EL (cell line): ENCODE data around the gene SNF8.

Source experiments
- DNase-seq: peaks from one replicate; pipeline ENCODE4 v3.0.0-alpha.2; 2016

Gene SNF8

DNA sequence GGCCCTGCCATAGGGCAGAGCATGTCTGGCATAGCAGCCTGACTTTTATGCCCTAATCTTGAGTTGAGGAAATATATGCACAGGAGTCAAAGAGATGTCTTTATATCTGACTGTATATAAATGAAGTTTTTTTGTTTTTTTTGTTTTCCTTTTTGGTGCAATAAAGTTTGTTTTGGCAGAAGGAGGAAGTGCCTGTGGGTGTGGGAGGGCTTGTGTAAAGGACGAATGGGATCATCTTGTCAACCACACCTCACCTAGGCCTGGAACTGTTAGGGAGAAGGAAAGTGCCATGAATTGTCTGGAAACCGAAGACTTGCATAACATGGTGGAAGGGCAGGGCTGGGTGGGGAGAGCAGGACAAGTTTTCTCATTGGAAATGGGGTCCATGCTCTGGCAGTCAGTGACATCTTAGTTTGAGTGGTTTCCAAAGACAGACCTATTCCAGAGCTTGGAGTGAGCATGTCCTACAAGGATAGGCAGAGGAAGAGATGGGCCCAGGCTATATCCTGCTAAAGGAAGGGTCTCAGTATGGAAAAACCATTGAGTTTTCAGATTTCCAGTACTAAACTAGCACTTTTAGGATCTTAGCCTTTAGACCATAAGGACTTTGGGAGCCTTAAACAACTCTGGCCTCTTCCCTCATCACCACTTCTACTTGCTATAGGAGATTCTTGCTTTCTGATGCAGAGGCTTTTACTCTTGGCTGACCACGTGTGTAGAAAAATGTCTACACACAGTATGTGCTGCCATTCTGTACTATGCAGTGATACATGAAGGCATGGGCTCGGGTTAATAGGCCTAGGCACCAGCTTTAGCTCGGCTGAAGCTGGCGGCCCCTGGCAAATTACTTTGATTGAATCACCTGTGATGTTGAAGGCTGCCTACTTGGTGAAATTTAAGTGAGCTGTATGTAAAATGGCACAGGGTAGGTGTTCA is 15.5 kb downstream of the SNF8 start:
- no peak for DNase-seq

- DNase-seq, result no peak
These were observed 16.5 kb downstream of the SNF8 start for GRCh38 chr17:48927978-48928745.

DNA sequence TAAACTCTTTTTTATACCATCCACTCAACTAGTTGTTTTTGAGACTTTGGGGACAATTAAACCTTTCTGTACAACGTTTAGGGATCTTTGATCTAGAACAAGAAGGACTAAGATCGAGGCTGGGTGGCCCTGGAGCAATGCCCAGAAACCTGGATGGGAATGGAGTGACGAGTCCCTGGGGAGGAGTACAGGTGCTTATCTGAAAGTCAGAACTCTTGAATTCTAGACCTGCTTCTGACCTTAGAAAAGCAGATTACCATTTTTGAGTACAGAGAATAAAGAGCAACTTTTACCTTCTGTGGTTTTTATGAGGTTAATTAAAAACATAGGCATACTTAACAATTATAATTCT is 18.7 kb downstream of the SNF8 start:
- no peak for DNase-seq

GRCh38 chr17:48925251-48925990 is 19.2 kb downstream of the SNF8 start:
- no peak for DNase-seq

DNA sequence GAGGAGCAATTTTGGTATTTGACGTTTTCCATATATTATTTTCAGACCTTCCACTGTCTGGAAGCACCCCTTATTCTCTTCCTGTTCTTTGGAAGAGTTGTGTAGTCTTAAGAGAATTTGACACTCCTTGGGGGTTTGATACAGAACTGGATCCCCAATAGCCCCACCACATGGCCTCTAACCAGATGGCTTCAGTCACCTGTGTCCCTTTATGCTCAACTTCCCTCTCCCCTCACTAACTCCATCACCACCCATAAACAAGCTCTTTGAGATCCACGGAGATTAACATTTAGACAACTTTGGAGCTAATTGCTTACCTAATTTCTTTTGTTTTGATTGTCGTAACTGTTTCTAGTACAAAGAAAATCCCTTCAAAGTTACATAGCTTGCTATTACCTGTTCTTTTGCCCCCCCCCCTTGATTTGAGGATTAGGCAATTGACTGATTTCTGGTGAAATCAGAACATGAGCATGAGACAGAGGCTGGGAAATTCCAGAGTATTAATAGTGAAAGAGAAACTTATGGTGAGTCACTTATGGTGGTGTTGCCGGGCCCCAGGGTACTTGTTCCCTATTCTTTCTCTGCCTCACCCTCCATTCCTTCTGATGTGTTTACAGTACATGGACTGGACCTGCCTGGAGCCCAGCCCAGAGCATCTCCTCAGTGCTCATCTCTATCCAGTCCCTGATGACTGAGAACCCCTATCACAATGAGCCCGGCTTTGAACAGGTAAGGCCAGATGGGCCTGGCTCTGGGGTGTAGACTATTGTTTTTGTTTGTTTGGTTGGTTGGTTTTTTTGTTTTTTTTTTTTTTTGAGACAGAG is 29.0 kb downstream of the SNF8 start:
- peak; percentile 92 for DNase-seq

DNA sequence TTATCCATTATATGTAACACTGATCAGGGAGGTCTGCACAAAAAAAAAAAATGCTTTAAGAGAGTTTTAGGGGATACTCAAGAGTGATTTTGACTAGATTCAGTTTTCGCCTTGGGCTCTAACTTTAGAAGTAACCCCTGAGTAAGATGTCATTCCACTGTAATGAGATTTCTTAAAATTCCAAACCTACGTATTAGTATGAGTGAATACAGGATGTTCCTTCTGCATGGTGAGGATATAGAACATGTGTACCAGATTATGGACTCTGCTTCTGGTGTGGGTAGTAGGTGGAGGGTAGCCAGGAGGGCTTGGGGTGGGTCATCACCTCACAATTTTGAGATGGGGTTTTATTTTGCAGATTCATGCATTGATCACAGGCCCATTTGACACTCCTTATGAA is 32.2 kb downstream of the SNF8 start:
- DNase-seq, result no peak

DNA sequence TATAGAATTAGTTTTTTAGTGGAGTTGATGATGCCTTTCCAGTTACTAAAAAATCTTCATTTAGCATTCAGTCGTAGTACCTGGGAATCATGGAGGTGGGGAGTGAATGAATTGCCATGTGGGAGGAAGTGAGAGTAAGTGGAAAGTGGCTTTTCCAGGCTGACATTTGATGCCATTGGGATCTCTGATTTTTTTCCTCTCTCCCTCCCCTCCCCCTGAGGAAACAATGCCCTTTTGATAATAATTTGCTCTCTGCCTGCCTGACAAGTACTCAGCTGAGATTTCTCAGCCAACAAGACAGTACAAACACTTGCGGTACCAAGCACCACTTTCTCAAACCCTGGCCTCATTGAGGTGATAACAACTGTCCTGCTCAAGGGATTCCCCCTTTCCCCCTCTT is 34.3 kb downstream of the SNF8 start:
- no peak for DNase-seq

DNA sequence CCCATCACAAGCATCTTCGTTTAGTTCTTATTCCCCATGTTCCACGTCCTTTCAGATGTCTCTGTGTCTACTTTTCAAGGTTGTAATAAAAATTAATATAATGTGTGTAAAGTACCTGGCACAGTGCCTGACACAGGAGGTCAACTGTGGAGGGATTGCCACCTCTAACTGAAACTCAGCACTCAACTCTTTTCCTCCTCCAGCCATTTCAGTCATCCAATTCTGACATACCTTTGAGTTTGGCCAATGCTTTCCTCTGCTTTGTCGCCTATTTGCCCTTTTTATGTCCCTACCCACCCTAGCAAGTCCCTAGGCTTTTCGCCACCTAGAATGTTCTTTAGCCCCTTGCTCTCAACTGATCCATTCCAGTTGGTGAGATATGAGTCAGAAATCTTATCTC is 34.9 kb downstream of the SNF8 start:
- peak; percentile 29 for DNase-seq

- peak; percentile 94 for DNase-seq
These were observed 35.7 kb downstream of the SNF8 start for GRCh38 chr17:48908853-48909394.

DNA sequence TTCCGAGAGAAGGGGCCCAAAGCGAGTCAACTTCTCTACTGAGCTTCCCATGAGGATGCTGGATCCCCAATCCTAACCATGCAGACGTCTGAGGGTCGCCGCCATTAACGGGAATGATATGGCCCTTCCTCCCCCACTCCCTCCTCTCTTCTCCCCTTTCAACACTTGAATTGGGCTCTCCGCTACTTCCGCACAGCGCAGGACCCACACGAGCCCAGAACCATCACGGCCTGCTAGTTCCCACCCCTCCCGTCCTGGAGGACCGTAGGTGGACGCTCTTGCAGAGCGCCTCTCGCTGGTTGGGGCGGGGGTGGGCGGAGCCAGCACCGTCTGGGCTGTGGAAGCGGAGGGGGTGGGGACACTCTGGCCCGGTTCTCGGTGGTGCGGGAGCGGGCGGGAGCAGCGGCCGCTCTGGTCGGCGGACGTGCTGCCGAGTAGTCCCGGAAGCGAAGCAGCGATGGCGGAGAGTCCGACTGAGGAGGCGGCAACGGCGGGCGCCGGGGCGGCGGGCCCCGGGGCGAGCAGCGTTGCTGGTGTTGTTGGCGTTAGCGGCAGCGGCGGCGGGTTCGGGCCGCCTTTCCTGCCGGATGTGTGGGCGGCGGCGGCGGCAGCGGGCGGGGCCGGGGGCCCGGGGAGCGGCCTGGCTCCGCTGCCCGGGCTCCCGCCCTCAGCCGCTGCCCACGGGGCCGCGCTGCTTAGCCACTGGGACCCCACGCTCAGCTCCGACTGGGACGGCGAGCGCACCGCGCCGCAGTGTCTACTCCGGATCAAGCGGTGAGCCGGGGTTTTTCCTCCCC is 36.4 kb downstream of the SNF8 start, which contains the start of gene UBE2Z:
TSS of gene UBE2Z (plus strand) at position 361 of the 797 bp plus-strand sequence. CDS start at position 458, 97 bp downstream.
- peak; percentile 95 for DNase-seq

DNA sequence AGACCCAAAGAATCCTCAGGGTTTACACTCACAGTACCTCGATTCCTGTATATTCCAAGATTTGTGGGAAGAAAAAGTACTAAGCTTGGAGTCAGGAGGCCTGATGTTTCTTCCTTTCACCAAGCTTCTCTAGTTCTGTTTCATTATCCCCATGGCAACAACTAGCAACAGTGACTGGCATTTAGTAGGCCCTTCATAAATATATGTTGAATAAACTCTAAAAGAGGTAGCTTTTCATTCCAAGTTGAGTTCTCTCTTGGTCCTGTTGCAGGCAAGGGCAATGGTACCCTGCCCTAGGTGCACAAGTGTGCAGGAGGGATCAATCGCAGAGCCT is 37.0 kb downstream of the SNF8 start:
- no peak for DNase-seq

DNA sequence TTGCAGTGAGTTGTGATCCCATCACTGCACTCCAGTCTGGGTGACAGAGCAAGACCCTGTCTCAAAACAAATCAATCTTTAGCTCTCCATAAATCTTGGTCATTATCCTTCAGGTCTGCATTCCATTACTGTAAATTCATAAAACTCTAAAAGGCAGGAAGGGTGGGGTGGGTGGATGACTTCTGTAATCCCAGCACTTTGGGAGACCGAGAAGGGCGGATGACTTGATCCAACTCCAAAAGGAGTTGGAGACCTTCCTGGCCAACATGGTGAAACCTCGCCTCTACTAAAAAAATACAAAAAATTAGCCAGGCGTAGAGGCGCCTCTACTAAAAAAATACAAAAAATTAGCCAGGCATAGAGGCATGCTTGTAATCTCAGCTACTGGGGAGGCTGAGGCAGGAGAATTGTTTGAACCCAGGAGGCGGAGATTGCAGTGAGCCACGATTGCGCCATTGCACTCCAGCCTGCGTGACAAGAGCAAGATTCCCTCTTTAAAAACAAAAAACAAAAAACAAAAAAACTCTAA is 38.6 kb downstream of the SNF8 start:
- DNase-seq, result no peak

- DNase-seq, result no peak
These were observed 40.2 kb downstream of the SNF8 start for GRCh38 chr17:48904428-48904827.

DNA sequence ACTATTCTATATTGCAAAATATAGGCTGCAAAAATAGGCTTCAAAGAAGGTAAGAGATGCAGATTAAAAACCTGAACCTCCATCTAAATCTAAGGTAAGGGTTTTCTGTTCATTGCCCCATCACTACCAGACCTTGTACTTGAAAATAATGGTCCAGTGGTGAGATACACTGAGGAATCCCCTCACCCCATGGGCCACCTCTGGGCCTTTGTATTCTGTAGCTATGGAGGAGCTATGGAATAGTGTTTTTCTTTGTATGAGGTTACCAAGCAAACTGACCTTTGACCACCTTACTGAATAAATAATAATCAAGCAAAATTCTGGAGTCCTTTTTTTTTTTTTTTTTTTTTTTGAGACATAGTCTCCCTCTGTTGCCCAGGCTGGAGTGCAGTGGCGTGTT is 41.2 kb downstream of the SNF8 start:
- DNase-seq, result no peak

- no peak for DNase-seq
These were observed 43.4 kb downstream of the SNF8 start for GRCh38 chr17:48901241-48901640.

DNA sequence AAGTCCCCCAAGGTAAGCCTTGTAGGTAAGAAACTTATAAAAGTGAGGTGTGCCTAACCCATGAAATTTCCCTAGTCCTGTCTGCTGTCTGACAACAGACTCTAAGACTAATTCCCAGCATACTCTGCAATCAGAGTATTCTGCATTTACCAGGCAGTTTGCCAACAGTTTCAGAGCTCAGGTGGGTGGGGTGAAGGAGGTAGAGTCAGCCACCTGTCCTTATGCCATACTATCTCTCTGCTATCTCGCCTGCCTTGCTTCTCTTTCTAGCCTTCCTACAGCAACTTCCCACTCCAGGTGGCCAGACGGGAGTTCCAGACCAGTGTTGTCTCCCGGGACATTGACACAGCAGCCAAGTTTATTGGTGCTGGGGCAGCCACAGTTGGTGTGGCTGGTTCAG is 49.8 kb downstream of the SNF8 start:
- no peak for DNase-seq

DNA sequence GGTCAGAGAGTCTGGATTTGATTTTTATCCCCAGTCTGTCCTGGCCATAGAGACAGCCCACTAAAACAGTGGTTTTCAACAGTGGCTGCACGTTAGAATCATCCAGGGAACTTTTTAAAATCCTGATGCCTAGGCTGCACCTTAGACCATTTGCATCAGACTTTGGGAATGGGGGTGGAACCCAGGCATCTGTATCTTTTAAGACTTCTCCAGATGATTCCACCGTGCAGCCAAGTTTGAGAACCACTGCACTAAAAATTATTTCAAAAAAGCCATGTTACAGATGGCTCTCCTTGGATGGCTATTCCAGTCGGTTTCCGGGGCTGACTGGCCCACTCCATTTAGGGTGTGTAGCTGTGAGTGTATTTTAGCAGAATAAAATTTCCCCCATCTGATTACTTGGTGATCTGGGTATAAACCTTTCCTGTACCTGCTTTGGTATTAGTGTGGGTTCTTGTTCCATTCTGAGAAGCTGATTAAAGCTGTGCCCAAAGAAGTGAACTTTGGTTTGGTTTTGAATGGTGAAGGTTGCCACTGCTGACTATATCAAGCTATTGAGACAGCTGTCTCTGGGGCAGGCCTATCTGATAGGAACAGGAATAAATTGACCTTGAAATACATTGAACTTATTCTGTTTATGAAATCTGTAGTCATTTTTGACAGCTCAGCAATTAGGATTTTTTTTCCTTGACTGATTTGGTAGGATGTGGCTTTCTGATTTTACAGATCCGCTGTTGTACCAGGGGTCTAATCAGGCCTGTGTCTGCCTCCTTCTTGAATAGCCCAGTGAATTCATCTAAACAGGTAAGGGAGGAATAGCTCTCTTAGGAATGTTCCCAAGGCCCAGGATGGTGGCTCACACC is 50.8 kb downstream of the SNF8 start:
- no peak for DNase-seq

DNA sequence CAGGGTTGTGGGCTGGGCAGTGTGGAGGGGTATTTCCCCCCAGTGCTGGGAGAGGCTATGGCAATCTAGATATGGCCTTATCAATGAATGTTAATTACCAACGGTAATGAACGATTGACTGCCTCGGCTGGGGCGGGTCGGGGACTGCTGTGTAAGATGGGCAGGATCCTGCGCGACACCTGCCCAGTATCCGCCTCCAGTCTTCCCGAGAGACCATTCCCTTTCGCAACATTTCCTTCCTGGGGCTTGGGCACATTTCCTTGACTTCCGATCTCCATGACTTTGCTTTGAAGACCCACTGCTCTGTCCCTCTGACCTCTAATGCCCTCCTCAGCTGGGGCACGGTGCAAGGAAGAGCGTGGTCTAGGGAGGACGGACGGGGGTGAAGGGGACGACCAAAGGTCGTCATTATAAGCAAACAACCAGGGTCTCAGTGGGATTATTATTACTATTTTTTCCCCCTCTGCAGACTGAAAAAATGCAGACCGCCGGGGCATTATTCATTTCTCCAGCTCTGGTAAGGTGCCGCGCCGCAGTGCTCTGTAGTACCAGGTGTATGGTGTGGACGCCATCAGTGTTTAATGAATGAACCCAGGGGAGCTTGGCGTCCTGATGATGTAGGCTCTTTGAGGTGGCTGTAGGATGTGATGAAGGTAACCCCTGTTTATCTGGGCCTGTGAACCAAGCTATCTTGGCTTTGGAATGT is 51.5 kb downstream of the SNF8 start:
- no peak for DNase-seq

DNA sequence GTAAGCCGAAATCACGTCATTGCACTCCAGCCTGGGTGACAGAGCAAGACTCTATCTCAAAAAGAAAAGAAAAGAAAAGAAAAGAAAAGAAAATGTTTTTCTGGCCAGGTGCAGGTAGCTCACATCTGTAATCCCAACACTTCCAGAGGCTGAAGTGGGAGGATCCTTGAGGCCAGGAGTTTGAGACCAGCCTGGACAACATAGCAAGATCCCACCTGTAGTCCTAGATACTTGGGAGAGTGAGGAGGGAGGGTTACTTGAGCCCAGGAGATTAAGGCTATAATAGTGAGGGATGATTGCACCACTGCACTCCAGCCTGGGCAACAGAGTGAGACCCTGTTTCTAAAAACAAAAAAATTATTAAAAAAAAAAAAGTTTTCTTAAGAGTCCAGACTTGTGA is 54.6 kb downstream of the SNF8 start:
- no peak for DNase-seq
